Measurements from ENCODE around the gene NSMCE3.

NSMCE3 gene

DNA sequence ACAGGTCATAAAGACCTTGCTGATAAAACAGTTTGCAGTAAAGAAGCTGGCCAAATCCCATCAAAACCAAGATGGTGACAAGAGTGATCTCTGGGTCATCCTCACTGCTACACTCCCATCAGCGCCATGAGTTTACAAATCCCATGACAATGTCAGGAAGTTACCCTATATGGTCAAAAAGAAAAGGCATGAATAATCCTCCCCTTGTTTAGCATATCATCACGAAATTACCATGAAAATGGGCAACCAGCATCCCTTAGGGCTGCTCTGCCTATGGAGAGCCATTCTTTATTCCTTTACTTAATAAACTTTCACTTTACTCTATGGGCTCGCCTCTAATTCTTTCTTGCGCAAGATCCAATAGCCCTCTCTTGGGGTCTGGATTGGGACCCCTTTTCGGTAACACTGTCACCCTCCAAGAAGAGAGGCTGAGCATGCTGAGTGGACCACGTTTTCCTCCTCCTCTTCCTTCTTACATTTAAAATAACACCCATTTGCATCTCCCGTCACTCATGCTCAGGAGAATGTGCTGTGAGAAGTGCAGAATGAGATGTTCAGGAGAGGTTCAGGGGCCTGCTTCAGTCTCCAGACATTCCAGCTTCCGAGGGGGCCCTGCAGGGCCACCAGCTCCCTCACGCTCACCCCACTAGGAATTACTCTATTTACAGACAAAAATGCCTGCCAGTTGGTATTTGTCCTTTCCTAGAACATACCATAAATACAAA, 47.3 kb downstream of the NSMCE3 start:
- no peak for DNase-seq (ENCODE audit: low spot score)

DNA sequence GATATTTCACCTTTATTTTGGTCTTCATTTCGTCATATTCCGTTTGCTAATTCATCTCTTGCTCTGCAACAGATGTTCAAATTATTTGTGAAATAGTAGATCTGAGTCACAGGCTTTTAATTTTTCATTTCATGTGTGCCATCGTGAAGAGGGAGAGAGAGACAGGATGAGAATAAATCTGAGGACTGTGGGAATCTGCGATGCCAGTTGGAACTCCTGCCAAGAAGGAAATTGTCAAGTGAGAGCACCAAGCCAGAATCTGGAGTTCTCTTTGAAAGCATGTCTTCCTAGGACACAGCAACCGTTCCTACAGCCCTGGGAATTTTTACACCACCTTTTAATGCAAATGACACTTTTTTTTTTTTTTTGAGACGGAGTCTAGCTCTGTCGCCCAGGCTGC, 48.8 kb downstream of the NSMCE3 start:
- no peak for DNase-seq (ENCODE audit: low spot score)

DNA sequence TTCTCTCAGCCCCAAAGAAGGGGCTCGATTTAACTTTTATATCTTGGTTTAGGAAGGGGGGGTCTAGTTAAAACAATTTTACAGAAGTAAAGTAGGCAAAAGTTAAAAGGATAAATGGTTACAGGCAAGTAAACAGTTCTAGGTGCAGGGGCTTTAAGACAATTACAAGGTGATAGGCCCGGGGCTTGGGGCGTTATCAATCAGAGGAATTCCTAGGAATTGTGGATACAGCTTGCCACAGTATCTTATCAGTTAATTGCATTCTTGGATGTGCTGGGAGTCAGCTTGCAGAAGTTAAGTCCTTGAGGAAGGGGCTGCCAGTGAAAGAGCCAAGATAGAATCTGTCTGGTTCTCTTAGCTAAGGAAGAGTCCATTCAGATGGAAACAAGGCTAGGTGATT, 52.7 kb downstream of the NSMCE3 start:
- DNase-seq (ENCODE audit: low spot score) = no peak

Data from left forelimb (tissue), 1 donor.